HFF-Myc (cell line): ENCODE results near the gene NEURL1B.

Source experiments
- DNase-seq: peaks from one replicate; pipeline ENCODE4 v3.0.0-alpha.2; 2011; ENCODE audit warnings: low read depth; ENCODE audit errors: extremely low read depth
- H3K4me3 ChIP-seq: replicated peaks from 2 replicates; pipeline ENCODE4 v1.5.1; 2011; ENCODE audit warnings: low read depth, mild to moderate bottlenecking, control low read depth, low read length
- TF ChIP-seq, protein P1 (sequence below): IDR thresholded peaks from 2 replicates; pipeline ENCODE4 v1.5.1; 2012; ENCODE audit warnings: mild to moderate bottlenecking, low read depth, low read length, control low read depth; ENCODE audit errors: missing control alignments

NEURL1B gene

GRCh38 chr5:172692451-172692850, 51.4 kb downstream of the NEURL1B start:
- TF ChIP-seq, protein P1, sequence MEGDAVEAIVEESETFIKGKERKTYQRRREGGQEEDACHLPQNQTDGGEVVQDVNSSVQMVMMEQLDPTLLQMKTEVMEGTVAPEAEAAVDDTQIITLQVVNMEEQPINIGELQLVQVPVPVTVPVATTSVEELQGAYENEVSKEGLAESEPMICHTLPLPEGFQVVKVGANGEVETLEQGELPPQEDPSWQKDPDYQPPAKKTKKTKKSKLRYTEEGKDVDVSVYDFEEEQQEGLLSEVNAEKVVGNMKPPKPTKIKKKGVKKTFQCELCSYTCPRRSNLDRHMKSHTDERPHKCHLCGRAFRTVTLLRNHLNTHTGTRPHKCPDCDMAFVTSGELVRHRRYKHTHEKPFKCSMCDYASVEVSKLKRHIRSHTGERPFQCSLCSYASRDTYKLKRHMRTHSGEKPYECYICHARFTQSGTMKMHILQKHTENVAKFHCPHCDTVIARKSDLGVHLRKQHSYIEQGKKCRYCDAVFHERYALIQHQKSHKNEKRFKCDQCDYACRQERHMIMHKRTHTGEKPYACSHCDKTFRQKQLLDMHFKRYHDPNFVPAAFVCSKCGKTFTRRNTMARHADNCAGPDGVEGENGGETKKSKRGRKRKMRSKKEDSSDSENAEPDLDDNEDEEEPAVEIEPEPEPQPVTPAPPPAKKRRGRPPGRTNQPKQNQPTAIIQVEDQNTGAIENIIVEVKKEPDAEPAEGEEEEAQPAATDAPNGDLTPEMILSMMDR, result no peak
- DNase-seq, result no peak
- H3K4me3 ChIP-seq, result no peak overlapping the region

DNA sequence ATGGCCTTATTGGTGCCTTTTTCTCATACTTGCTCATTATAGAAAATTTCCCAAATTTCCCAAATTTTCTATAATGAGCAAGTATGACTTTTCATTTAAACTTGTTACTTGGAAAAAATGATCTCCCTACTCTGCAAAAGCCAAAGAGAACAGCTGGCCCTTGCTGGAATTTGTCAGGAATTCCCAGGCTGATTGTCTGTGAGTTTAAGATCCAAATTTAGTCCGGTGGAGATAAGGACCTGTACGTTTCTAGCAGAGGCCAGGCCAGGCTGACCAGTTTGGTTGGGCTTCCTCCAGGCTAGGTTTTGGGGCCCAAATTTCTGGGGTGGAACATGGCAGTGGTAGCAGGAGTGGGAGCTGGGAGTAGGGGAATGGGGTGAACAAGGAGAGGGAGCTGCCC, 51.9 kb downstream of the NEURL1B start:
- DNase-seq, result no peak
- TF ChIP-seq, protein P1, result no peak

DNA sequence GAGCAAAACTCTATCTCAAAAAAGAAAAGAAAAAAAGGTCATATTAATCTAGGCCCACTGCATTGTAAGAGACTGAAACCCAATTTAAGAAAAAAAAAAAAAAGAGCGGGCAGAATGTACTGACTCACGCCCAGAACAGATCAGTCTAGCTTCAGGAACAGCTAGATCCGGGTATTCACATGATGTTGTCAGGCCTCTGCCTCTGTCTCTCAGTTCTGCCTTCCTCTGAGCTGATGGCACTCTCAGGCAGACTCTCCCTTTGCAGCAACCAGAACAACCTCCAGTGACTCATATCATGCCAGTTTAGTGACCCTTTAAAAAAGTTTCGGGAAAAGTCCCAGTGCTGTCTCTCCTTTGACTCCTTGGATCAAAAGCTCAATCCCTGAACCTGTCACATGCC, 53.0 kb downstream of the NEURL1B start:
- no peak for DNase-seq
- H3K4me3 ChIP-seq, result no peak overlapping the region
- TF ChIP-seq, protein P1, result no peak

More for the DNA sequence above, 51.9 kb downstream of the NEURL1B start:
- no peak overlapping the region for H3K4me3 ChIP-seq

DNA sequence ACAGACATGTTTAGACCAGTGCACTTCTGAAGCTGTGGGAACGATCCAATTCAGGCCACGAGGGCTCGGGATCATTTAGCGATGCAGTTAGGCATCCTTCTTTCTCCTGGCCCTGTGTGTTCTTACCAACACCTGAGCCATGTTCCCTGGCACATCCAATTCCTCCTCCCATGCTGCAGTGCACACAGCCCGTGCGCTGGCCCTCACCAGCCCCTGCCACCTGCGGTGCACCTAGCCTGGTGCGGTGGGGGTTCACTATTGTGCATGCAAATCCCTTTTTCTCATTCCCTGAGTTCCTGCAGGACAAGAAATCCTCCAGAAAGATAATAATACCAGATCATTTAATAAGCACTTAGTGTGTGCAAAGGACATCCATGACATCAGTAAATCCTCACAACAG, 53.5 kb downstream of the NEURL1B start:
- no peak overlapping the region for H3K4me3 ChIP-seq
- TF ChIP-seq, protein P1, result no peak
- DNase-seq, result no peak

DNA sequence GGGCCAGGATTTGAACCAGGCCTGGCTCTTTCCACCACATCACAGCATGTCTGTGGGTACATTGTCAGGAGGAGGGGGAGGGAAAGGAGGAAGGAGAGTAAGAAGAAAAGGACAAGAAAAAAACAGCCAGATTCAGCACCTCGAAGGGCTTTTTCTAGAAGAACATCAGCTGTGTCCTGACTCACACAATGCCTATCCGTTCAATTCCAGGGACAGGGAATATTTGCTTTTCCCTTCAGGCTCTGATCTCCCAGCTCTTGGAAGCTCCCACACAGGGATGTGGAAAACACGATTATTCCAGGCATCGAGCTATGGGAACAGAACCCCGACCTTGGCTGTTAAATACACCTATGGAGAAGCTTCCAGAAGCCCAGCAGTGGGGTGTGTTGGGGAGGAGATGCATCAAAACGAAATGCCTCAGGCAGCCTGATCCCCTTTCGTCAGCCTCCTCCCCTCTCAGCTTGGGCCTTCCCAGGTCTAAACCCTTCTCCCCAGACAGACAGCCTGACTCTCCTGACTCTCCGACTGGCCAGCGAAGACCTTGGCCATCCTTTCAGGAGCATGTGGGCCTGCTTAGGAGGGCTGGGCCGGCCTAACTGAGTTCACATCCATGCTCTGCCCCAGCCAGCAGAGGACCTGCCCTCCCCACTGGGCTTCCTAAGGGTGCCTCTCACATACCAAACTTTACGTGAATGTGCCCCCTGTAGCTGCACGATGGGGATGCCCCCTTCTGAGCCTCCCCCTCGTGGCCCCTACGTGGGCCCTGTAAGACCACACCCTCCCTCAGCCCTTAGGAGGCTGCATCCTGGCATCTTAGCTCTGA, 54.4 kb downstream of the NEURL1B start:
- TF ChIP-seq, protein P1, result no peak
- DNase-seq, result no peak
- no peak overlapping the region for H3K4me3 ChIP-seq

DNA sequence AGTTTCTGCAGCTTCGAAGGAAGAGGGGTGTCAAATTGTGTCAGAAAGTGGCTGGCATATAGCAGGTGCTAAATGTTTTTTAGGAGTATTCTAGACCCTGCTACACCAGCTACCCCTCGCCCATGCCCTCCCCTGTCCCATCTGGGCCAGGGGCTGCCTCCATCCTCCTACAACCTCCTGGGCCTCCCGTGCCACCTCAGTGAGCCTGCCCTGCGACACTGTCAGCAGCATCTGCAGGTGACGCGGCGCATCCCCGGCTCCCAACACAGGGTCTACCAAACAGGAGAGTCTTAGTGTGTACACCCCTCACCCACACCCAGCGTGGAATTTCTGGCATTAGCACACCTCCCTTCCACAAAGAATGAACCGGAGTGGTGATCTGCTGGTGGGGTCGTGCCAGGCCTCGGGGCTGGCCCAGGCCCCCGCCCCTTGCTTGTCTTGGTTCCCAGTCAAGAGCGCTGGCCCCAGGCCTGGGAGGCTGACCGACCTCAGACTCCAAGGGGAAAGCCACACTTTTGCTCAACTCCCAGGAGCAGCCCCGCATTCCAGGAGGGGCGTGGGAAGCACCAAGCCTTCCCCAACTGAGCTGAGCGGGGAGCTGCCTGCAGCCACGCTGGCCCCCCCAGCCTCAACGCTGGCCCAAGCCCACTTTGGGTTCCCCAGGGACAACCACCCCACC, 55.2 kb downstream of the NEURL1B start:
- TF ChIP-seq, protein P1, result no peak
- H3K4me3 ChIP-seq, result no peak overlapping the region
- DNase-seq, result no peak
